Right lobe of liver (tissue), 6 donors: Measurements from ENCODE around the gene CLMP. TPM values are rescaled to one million over a fixed set of nuclear protein-coding genes. Genes with fewer than 3 reads are reported as not detected.

ENCODE experiments used
- ATAC-seq, 4 donors: fragments of 200-7000 bp; cut with Tn5 transposase; one replicate each; pipeline ENCODE4 v1.9.1; 2020; ENCODE audit warnings: mild to moderate bottlenecking in 4 of 4, moderate library complexity in 4 of 4
- DNase-seq, 3 donors: peaks; one replicate each; pipeline ENCODE4 v3.0.0-alpha.2; 2020
- H3K27ac ChIP-seq, 3 donors: fragments of 200-600 bp; one replicate each; pipeline ENCODE4 v1.8.0; 2022
- H3K27me3 ChIP-seq, 2 donors: fragments of 200-600 bp; one replicate each; pipeline ENCODE4 v1.8.0; 2022
- H3K36me3 ChIP-seq, 4 donors: fragments of 200-600 bp; sonication (generic) in 1 of 4; one replicate each; pipeline versions ENCODE4 v1.5.1 to v1.8.0; 2017 to 2022; ENCODE audit warnings: control low read depth in 1 of 4
- H3K4me1 ChIP-seq, 4 donors: fragments of 200-600 bp; sonication (generic) in 1 of 4; one replicate each; pipeline versions ENCODE4 v1.5.1 to v1.8.0; 2017 to 2022; ENCODE audit warnings: control low read depth in 1 of 4
- H3K4me3 ChIP-seq, 3 donors: fragments of 200-600 bp; one replicate each; pipeline ENCODE4 v1.8.0; 2022
- H3K9me3 ChIP-seq, 4 donors: fragments of 200-600 bp; sonication (generic) in 1 of 4; one replicate each; pipeline versions ENCODE4 v1.5.1 to v1.8.0; 2017 to 2022; ENCODE audit warnings: control low read depth in 1 of 4
- POLR2A ChIP-seq: fragments of 450-650 bp; IDR thresholded peaks from one replicate; pipeline ENCODE4 v1.6.1; 2017; ENCODE audit warnings: antibody characterized with exemption, mild to moderate bottlenecking
- WGBS: methylation state at CpG from one replicate; pipeline ENCODE4 v1.1.6; 2018; ENCODE audit warnings: low coverage, low lambda C conversion rate; ENCODE audit not compliant: insufficient coverage; ENCODE audit errors: missing lambda C conversion rate; 5-methylcytosine and 5-hydroxymethylcytosine counted together
- intact Hi-C, 2 donors: fragments of 100-400 bp; cut with DNase I; formaldehyde crosslinking; loops; one replicate each; pipeline versions ENCODE4 v1.11.2 to v1.14.1; 2022
- total RNA-seq, 6 experiments: library from RNA; depleted of rRNA in 2 of 6; stranded (reverse); fragments of >200 nt in 2 of 6; fragmentation: NEBNext Ultra II Directional in 3 of 6; extraction: Animal tissue kit (Norgen Biotek cat#: 25700) in 3 of 6; gene quantifications; one replicate each; pipeline versions ENCODE4 v1.1.0 to v1.2.4, GENCODE V29; 2016 to 2023
- TF ChIP-seq, protein P1 (sequence below), 4 donors: fragments of 200-600 bp in 3 of 4; fragments of 450-650 bp in 1 of 4; IDR thresholded peaks; one replicate each; pipeline versions ENCODE4 v1.5.1 to v1.8.0; 2016 to 2022; ENCODE audit warnings: antibody characterized with exemption in 4 of 4, mild to moderate bottlenecking in 2 of 4
- donor health status: DM: no; HTN: yes; CAD: no.
- donor health status: DM: no; HTN: no; CAD: no.
- donor health status: DM: no; HTN: no; CAD: no.
- donor health status: DM: no; HTN: yes; CAD: no.
- donor health status: DM: no; HTN: yes; CAD: no.

Gene CLMP
- total RNA-seq, 6 experiments from 2014 or later = 0.17 to 1.2 (median 0.51) TPM

DNA sequence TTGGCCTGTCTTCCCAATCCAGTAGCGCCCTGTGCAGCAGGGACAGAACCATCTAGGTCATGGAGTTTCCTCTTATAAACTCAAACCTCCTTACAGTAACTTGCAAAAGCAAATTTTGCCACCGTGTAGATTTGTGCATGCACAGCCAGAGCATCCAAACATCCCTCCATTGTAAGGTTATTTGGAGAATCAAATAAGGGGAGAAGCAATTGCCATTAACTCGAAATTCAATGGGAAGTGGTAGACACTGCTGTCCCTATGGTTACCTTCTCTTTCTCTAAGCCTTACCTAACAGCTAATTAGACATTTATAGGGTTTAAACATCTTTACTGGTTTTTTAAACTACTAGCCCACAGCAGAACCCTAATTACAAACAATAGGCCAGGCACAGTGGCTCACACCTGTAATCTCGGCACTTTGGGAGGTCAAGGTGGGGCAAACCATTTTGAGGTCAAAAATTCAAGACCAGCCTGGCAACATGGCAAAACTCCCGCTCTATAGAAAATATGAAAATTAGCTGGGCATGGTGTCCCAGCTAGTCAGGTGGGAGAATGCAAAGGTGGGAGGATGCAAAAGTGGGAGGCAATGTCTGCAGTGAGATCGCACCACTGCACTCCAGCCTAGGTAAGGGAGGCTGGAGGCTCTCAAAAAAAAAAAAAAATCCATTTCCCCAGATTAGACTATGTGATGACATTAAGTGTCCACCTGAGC lies 139.7 kb downstream of the CLMP start:
- TF ChIP-seq, protein P1, sequence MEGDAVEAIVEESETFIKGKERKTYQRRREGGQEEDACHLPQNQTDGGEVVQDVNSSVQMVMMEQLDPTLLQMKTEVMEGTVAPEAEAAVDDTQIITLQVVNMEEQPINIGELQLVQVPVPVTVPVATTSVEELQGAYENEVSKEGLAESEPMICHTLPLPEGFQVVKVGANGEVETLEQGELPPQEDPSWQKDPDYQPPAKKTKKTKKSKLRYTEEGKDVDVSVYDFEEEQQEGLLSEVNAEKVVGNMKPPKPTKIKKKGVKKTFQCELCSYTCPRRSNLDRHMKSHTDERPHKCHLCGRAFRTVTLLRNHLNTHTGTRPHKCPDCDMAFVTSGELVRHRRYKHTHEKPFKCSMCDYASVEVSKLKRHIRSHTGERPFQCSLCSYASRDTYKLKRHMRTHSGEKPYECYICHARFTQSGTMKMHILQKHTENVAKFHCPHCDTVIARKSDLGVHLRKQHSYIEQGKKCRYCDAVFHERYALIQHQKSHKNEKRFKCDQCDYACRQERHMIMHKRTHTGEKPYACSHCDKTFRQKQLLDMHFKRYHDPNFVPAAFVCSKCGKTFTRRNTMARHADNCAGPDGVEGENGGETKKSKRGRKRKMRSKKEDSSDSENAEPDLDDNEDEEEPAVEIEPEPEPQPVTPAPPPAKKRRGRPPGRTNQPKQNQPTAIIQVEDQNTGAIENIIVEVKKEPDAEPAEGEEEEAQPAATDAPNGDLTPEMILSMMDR (IDR thresholded peaks at IDR 0.05) = no peak
- TF ChIP-seq POLR2A = no peak
- H3K36me3 ChIP-seq = peaks cover 12 to 86% (median 36%) of the 10 kb centered on the region in 4 donors
- H3K27ac ChIP-seq = no peak overlapping the region
- H3K9me3 ChIP-seq = no peaks in the 10 kb centered on the region
- intact Hi-C loops = no loop called here
- 48% methylated on average over 6 of the region's 6 CpGs for WGBS
- no peaks in the 10 kb centered on the region for H3K27me3 ChIP-seq
- H3K4me1 ChIP-seq = peaks cover 0 to 37% (median 0%) of the 10 kb centered on the region in 4 donors
- no peak for ATAC-seq
- no peak overlapping the region for H3K4me3 ChIP-seq
- no peak for DNase-seq

DNA sequence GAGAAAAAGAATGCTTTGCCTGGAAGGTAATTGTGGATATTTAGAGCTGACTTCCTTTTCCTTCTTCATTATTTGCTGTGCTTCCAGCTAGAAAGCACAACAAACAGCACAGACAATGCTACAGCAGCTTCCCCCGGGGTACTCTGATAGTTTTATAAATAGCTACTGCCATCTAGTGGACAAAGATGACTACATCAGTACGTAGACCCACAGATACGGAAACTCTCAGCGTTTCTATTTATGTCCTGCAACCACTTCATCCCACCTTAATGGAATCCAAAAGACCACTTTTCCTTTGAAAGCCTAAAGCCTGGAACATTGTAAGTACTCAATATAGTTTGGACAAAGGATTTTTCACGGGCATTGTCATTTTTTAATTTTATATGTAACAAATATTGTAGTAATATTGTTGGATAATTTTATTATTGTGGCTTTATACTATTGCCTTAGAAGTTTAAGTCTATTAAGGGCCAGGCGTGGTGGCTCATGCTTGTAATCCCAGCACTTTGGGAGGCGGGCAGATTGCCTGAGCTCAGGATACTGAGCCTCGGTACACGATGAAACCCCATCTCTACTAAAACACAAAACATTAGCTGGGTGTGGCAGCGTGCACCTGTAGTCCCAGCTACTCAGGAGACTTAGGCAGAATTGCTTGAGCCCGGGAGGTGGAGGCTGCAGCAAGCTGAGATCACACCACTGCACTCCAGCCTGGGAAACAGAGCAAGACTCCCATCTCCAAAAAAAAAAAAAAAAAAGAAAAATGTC lies 140.6 kb downstream of the CLMP start:
- no peaks in the 10 kb centered on the region for H3K9me3 ChIP-seq
- intact Hi-C loops = no loop called here
- WGBS = 23% methylated on average over 10 of the region's 11 CpGs
- TF ChIP-seq POLR2A = no peak
- TF ChIP-seq, protein P1 (IDR thresholded peaks at IDR 0.05) = peak; percentile 63 to 66 (median 65)
- DNase-seq (no peak), ATAC-seq (peak; percentile 81 to 88 (median 85))
- H3K27ac ChIP-seq = no peak overlapping the region
- no peak overlapping the region for H3K4me3 ChIP-seq
- H3K27me3 ChIP-seq = no peaks in the 10 kb centered on the region
- peaks cover 0 to 31% (median 0%) of the 10 kb centered on the region in 4 donors for H3K4me1 ChIP-seq
- peaks cover 12 to 77% (median 31%) of the 10 kb centered on the region in 4 donors for H3K36me3 ChIP-seq

DNA sequence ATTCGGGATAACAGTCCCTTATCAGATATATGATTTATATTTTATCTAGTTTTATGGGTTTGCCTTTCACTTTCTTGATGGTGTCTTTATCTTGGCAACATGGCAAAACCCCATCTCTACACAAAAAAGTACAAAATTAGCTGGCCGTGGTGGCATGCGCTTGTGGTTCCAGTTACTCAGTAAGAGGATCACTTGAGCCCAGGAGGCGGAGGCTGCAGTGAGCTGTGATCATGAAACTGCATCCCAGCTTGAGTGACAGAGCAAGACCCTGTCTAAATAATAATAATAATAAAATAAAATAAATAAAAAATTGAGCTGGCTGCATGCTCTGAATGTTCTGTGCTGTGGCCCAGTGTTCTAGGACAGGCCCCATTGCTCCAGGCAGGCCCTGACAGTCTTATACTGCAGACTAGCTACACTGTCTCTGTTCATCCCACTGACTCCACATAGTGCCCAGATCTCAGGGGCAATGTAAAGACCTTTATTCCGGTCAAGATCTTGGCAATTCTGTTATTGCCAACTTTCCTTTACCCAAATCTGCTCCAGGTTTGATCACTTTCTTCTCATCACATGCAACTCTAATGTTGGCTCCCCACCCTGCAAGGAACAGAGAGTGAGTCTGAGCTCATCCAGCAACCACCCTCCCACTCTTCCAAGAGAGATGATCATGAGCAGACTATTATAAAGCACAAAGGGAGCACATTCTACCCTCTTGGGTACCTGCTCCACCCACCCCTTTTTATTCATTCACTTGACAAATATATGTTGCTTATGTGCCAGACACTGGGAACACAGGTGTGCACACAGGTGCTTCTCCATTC lies 141.9 kb downstream of the CLMP start:
- Histone ChIP-seq H3K27ac (no peak overlapping the region), H3K4me3 (no peak overlapping the region), H3K4me1 (peaks cover 0 to 18% (median 0%) of the 10 kb centered on the region in 4 donors), H3K27me3 (no peaks in the 10 kb centered on the region), H3K36me3 (peaks cover 11 to 63% (median 20%) of the 10 kb centered on the region in 4 donors), H3K9me3 (no peaks in the 10 kb centered on the region)
- WGBS = 76% methylated on average over 5 of the region's 5 CpGs
- no peak for TF ChIP-seq POLR2A
- TF ChIP-seq, protein P1 (IDR thresholded peaks at IDR 0.05) = no peak
- DNase-seq (no peak), ATAC-seq (no peak)
- intact Hi-C loops = no loop called here

DNA sequence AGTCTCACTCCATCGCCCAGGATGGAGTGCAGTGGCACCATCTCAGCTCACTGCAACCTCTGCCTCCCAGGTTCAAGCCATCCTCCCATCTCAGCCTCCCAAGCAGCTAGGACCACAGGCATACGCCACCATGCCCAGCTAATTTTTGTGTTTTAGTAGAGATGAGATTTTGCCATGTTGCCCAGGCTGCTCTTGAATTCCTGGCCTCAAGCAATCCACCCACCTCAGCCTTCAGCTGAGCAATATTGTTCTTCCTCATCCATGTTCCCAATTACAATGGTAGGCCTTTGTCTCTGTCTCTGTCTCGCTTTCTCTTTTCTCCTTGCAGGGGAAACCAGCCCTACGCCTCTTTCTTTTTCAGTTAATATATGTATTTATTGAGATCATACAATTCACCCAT lies 143.4 kb downstream of the CLMP start:
- peaks cover 2 to 49% (median 10%) of the 10 kb centered on the region in 4 donors for H3K36me3 ChIP-seq
- TF ChIP-seq, protein P1 (IDR thresholded peaks at IDR 0.05) = no peak
- TF ChIP-seq POLR2A = no peak
- WGBS = 92% methylated on average over 4 of the region's 4 CpGs
- no peaks in the 10 kb centered on the region for H3K27me3 ChIP-seq
- ATAC-seq (no peak), DNase-seq (no peak)
- H3K9me3 ChIP-seq = no peaks in the 10 kb centered on the region
- intact Hi-C loops = no loop called here
- no peak overlapping the region for H3K4me3 ChIP-seq
- H3K27ac ChIP-seq = no peak overlapping the region
- peaks cover 0 to 4% (median 0%) of the 10 kb centered on the region in 4 donors for H3K4me1 ChIP-seq
